Measurements from ENCODE around the gene DQX1. TPM values are rescaled to one million over a fixed set of nuclear protein-coding genes. Genes with fewer than 3 reads are reported as not detected.
A peak's percentile ranks its signal among the peaks of the same experiment; 100 is the strongest.
"Not testable (repeated sequence)": the region's sequence is repeated elsewhere in the genome, so short reads cannot be mapped to it uniquely, and the experiment has no call there.

Gene DQX1
- total and polyA plus RNA-seq, 9 donors: 0.04 to 1.3 (median 0.20) TPM; not detected in 1

- H3K4me1 ChIP-seq (ENCODE audit: control insufficient read depth, insufficient read depth, low read length): no peaks in the 10 kb centered on the region
- H3K27ac ChIP-seq (ENCODE audit: low read length): no peak overlapping the region
- H3K36me3 ChIP-seq (ENCODE audit: control insufficient read depth, insufficient read depth, low read length): peaks cover 65% of the 10 kb centered on the region
- H3K4me3 ChIP-seq (ENCODE audit: low read length): no peak overlapping the region
- no peak for DNase-seq
- H3K9me3 ChIP-seq (replicated peaks; ENCODE audit: control insufficient read depth, low read depth, low read length): no peaks in the 10 kb centered on the region
- peaks cover 5% of the 10 kb centered on the region for H3K27me3 ChIP-seq (ENCODE audit: control insufficient read depth, insufficient read depth, low read length)
- 94% methylated on average over 11 of the region's 12 CpGs for WGBS (ENCODE audit: insufficient coverage)
These were observed 34.1 kb downstream of the DQX1 start for GRCh38 chr2:74491648-74492544.

- Histone ChIP-seq H3K27ac (ENCODE audit: low read length) (no peak overlapping the region), H3K9me3 (replicated peaks; ENCODE audit: control insufficient read depth, low read depth, low read length) (no peaks in the 10 kb centered on the region), H3K4me3 (ENCODE audit: low read length) (no peak overlapping the region), H3K36me3 (ENCODE audit: control insufficient read depth, insufficient read depth, low read length) (peaks cover 68% of the 10 kb centered on the region), H3K27me3 (ENCODE audit: control insufficient read depth, insufficient read depth, low read length) (no peaks in the 10 kb centered on the region), H3K4me1 (ENCODE audit: control insufficient read depth, insufficient read depth, low read length) (no peaks in the 10 kb centered on the region)
- no peak for DNase-seq
- WGBS (ENCODE audit: insufficient coverage): 93% methylated on average over 3 of the region's 9 CpGs
These were observed 36.1 kb downstream of the DQX1 start for GRCh38 chr2:74489906-74490305.

- H3K27ac ChIP-seq (ENCODE audit: low read length): no peak overlapping the region
- no peak overlapping the region for H3K4me3 ChIP-seq (ENCODE audit: low read length)
- peaks cover 62% of the 10 kb centered on the region for H3K36me3 ChIP-seq (ENCODE audit: control insufficient read depth, insufficient read depth, low read length)
- H3K27me3 ChIP-seq (ENCODE audit: control insufficient read depth, insufficient read depth, low read length): no peaks in the 10 kb centered on the region
- H3K9me3 ChIP-seq (replicated peaks; ENCODE audit: control insufficient read depth, low read depth, low read length): no peaks in the 10 kb centered on the region
- H3K4me1 ChIP-seq (ENCODE audit: control insufficient read depth, insufficient read depth, low read length): peaks cover 2% of the 10 kb centered on the region
- 85% methylated on average over 2 of the region's 9 CpGs for WGBS (ENCODE audit: insufficient coverage)
- DNase-seq: no peak
These were observed 37.2 kb downstream of the DQX1 start for GRCh38 chr2:74488643-74489481.

GRCh38 chr2:74486141-74486540 lies 39.9 kb downstream of the DQX1 start:
- no peaks in the 10 kb centered on the region for H3K27me3 ChIP-seq (ENCODE audit: control insufficient read depth, insufficient read depth, low read length)
- no peak overlapping the region for H3K27ac ChIP-seq (ENCODE audit: low read length)
- no peaks in the 10 kb centered on the region for H3K9me3 ChIP-seq (replicated peaks; ENCODE audit: control insufficient read depth, low read depth, low read length)
- no peak for DNase-seq
- peaks cover 18% of the 10 kb centered on the region for H3K4me1 ChIP-seq (ENCODE audit: control insufficient read depth, insufficient read depth, low read length)
- H3K36me3 ChIP-seq (ENCODE audit: control insufficient read depth, insufficient read depth, low read length): peaks cover 35% of the 10 kb centered on the region
- no peak overlapping the region for H3K4me3 ChIP-seq (ENCODE audit: low read length)
- WGBS (ENCODE audit: insufficient coverage): 100% methylated on average over 1 of the region's 2 CpGs

GRCh38 chr2:74483675-74484164 lies 42.3 kb downstream of the DQX1 start:
- WGBS (ENCODE audit: insufficient coverage): 76% methylated on average over 16 of the region's 19 CpGs
- peaks cover 24% of the 10 kb centered on the region for H3K4me1 ChIP-seq (ENCODE audit: control insufficient read depth, insufficient read depth, low read length)
- peaks cover 27% of the 10 kb centered on the region for H3K36me3 ChIP-seq (ENCODE audit: control insufficient read depth, insufficient read depth, low read length)
- H3K9me3 ChIP-seq (replicated peaks; ENCODE audit: control insufficient read depth, low read depth, low read length); H3K27ac ChIP-seq (ENCODE audit: low read length); H3K27me3 ChIP-seq (ENCODE audit: control insufficient read depth, insufficient read depth, low read length); DNase-seq: not testable (repeated sequence)
- peak overlapping the region; percentile 86 for H3K4me3 ChIP-seq (ENCODE audit: low read length)

GRCh38 chr2:74482801-74483674 lies 43.0 kb downstream of the DQX1 start, which contains the start of the genes CCDC142 and TTC31:
TSS of gene CCDC142 (minus strand) at chr2:74482998. CDS start at chr2:74482837, 161 bp downstream.
TSS of gene TTC31 (plus strand) at chr2:74483081. CDS start at chr2:74483096, 15 bp downstream.
- WGBS (ENCODE audit: insufficient coverage): 1% methylated on average over 45 of the region's 50 CpGs
- Histone ChIP-seq H3K27ac (ENCODE audit: low read length) (peak within 1 kb of the TSS; percentile 96), H3K36me3 (ENCODE audit: control insufficient read depth, insufficient read depth, low read length) (peaks cover 23% of the 10 kb centered on the region), H3K4me1 (ENCODE audit: control insufficient read depth, insufficient read depth, low read length) (peaks cover 24% of the 10 kb centered on the region), H3K27me3 (ENCODE audit: control insufficient read depth, insufficient read depth, low read length) (no peaks in the 10 kb centered on the region), H3K4me3 (ENCODE audit: low read length) (peak within 1 kb of the TSS; percentile 86), H3K9me3 (replicated peaks; ENCODE audit: control insufficient read depth, low read depth, low read length) (no peaks in the 10 kb centered on the region)
- DNase-seq: peak; percentile 99

GRCh38 chr2:74481961-74482800 lies 43.9 kb downstream of the DQX1 start:
- Histone ChIP-seq H3K4me1 (ENCODE audit: control insufficient read depth, insufficient read depth, low read length) (peaks cover 24% of the 10 kb centered on the region), H3K27ac (ENCODE audit: low read length) (peak overlapping the region; percentile 96), H3K9me3 (replicated peaks; ENCODE audit: control insufficient read depth, low read depth, low read length) (no peaks in the 10 kb centered on the region), H3K36me3 (ENCODE audit: control insufficient read depth, insufficient read depth, low read length) (peaks cover 29% of the 10 kb centered on the region), H3K4me3 (ENCODE audit: low read length) (peak overlapping the region; percentile 86), H3K27me3 (ENCODE audit: control insufficient read depth, insufficient read depth, low read length) (no peaks in the 10 kb centered on the region)
- WGBS (ENCODE audit: insufficient coverage): under 1% methylated on average over 69 of the region's 80 CpGs
- no peak for DNase-seq

GRCh38 chr2:74481431-74481830 lies 44.6 kb downstream of the DQX1 start:
- Histone ChIP-seq H3K4me1 (ENCODE audit: control insufficient read depth, insufficient read depth, low read length) (peaks cover 24% of the 10 kb centered on the region), H3K27ac (ENCODE audit: low read length) (no peak overlapping the region), H3K36me3 (ENCODE audit: control insufficient read depth, insufficient read depth, low read length) (peaks cover 35% of the 10 kb centered on the region), H3K4me3 (ENCODE audit: low read length) (peak overlapping the region; percentile 86), H3K27me3 (ENCODE audit: control insufficient read depth, insufficient read depth, low read length) (no peaks in the 10 kb centered on the region), H3K9me3 (replicated peaks; ENCODE audit: control insufficient read depth, low read depth, low read length) (no peaks in the 10 kb centered on the region)
- no peak for DNase-seq
- WGBS (ENCODE audit: insufficient coverage): no CpG with 5 or more reads among the region's 3 CpGs

- 78% methylated on average over 5 of the region's 5 CpGs for WGBS (ENCODE audit: insufficient coverage)
- H3K27me3 ChIP-seq (ENCODE audit: control insufficient read depth, insufficient read depth, low read length): no peaks in the 10 kb centered on the region
- no peak overlapping the region for H3K27ac ChIP-seq (ENCODE audit: low read length)
- H3K9me3 ChIP-seq (replicated peaks; ENCODE audit: control insufficient read depth, low read depth, low read length): no peaks in the 10 kb centered on the region
- H3K4me1 ChIP-seq (ENCODE audit: control insufficient read depth, insufficient read depth, low read length): peaks cover 11% of the 10 kb centered on the region
- peaks cover 39% of the 10 kb centered on the region for H3K36me3 ChIP-seq (ENCODE audit: control insufficient read depth, insufficient read depth, low read length)
- H3K4me3 ChIP-seq (ENCODE audit: low read length): no peak overlapping the region
- no peak for DNase-seq
These were observed 51.1 kb downstream of the DQX1 start for GRCh38 chr2:74474899-74475298.
